GM19099 (cell line): Measurements from ENCODE around the gene SLC36A2.

Source experiments
- POLR2A ChIP-seq: IDR thresholded peaks from 3 replicates; pipeline ENCODE4 v1.6.1; 2011; ENCODE audit warnings: low read depth; ENCODE audit not compliant: insufficient read length; ENCODE audit errors: extremely low read depth

SLC36A2 gene

GRCh38 chr5:151347369-151347768, at the start of gene SLC36A2:
Gene SLC36A2, minus strand, starts transcription at chr5:151347559. Its CDS starts 99 bp downstream, at chr5:151347460.
- TF ChIP-seq POLR2A: no peak

DNA sequence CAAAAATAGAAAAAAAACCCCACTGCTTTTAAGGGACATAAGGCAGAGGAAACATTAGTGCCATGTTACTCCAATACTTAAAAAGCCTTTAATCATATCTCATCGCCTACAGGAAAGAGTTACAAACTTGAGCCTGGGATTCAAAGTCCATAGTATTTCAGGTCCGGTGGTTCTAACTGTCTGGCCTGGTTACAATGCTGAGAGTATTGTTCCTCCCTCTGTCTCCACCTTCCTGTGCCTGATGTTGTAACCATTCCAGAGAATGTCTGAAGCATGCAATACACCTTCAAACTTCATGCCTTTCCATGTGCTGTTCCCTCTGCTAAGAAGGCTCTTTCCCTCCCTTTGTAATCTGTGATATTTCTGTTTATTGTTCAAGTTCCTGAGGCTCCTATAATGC, 41.6 kb upstream of the SLC36A2 start:
- no peak for TF ChIP-seq POLR2A

DNA sequence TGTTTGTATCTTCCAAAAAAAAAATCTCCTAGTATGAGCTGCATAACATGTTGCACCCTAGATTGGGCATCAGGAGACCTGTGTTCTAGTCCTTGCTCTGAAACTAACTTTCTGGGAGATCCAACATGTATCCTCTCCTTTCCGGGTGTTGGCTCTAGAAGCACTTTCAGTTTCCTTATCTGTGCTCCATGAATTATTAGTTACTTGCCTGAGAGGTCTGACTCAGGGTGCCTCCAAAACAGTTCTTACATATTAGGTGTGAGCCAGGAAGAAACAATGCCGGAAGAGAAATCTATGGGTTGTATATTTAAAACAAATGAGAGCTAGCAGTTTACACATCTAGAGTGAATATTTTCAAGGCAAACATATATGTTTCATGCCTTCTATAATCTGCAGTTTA, 36.7 kb upstream of the SLC36A2 start:
- TF ChIP-seq POLR2A: no peak

DNA sequence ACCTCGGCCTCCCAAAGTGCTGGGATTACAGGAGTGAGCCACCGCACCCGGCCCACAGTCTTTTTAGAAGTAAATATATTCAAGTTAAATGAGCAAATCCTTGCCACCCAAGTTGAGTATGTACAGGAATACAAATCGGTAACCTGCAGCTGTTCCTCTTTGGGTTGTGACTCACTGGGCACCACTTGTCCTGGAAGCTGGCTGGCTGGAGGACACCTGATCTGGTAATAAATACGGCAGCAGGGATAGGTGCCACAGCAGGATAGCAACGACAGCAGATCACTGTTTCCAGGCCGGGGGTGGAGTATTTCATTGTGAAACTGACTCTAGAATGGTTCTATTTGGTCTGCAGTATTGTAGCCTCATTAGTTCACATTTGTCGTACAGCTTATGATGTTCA, 35.7 kb upstream of the SLC36A2 start:
- TF ChIP-seq POLR2A: no peak

- TF ChIP-seq POLR2A: no peak
Observed at GRCh38 chr5:151382576-151382975, 35.2 kb upstream of the SLC36A2 start.

DNA sequence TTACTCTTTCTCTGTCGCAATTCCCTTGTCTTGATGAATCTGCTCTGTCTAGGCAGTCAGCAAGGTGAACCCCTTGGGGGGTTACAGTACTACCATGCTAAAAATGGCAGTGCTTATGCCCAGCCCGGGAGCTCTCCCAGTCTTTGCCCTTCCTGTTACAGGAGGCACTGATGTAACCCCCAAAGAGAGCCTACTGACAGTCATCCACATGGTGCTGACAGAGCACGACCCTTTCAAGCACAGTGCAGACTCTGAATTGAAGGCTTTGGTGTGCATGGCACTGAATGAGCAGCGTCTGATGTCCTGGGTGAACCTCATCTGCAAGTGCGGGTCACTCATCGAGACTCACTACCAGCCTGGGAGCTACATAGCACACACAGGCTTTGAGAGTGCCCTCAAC, 34.5 kb upstream of the SLC36A2 start:
- no peak for TF ChIP-seq POLR2A

DNA sequence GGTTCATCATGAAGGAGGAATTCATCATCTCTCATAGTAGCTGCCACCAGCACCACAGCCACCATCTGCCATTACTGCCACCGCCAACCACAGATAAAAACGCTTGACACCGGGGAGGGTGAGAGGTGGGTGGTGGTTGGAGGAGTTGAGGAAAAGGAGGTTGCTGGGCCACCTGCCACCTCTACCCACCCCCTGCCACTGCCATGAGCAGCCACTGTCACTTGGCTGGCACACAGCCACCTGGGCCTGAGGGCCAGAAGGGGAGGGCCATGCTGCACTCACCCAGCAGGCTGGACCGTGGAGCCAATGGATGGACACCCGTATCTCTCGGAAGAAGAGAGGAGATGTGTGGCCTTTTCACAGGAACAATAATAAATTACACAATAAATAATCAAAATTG, 31.3 kb upstream of the SLC36A2 start:
- no peak for TF ChIP-seq POLR2A

GRCh38 chr5:151374539-151374938, 27.2 kb upstream of the SLC36A2 start:
- no peak for TF ChIP-seq POLR2A

GRCh38 chr5:151363673-151364072, 16.3 kb upstream of the SLC36A2 start:
- no peak for TF ChIP-seq POLR2A

DNA sequence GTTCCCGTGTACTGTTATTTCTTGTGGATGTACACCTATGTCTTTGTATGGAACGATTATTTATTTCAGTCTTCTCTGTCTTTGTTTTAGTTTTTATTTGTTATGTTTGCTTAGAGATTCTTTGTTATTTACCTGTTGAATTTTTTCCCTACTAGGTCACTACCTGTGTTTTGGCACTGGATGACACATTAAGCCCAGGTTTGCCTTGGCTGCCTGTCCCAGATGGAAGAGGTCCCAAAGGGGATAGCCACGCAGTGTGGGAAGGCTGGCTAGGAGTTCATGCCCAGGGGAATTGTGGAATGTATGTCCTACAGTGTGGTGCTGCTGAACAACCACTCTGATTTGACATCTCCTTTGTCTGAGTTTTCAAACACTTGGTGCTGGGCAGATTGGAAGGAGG, 15.6 kb upstream of the SLC36A2 start:
- no peak for TF ChIP-seq POLR2A

GRCh38 chr5:151359391-151359790, 12.0 kb upstream of the SLC36A2 start:
- TF ChIP-seq POLR2A: no peak

DNA sequence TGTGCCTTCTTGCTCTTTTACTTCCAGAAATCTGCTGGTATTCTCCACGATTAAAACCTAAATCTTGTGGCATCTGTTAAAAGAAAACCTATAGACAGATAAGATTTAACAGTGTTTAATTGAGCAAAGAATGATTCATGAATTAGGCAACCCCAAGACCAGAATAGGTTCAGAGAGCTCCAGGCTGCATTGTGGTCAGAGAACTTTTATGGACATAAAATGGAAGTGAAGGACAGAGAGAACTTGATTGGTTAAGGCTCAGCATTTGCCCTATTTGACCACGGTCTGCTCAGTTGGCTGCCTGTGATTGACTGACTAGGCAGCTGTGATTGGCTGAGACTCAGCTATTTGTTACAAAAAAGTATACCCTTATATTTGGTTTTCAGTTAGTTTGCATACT, 10.4 kb upstream of the SLC36A2 start:
- TF ChIP-seq POLR2A: no peak

DNA sequence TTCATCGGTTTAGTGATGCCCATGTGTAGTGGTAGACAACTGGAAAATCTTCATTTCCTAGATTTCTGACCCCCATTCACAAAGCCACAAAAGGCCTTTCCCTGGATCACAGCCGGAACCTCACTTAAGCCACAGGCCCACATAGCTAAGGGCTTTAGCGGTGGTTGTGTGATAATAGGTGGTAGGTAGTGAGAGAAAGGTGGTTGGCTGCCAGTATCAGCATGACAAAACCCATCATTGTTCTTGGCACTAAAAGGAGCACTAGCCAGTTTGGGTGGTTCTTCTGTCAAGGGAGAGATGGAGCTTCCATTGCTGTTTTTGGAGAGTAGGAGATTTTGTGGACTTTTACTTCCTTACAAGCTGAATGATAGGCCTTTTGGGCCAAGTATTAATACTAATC, 9.7 kb upstream of the SLC36A2 start:
- no peak for TF ChIP-seq POLR2A

- no peak for TF ChIP-seq POLR2A
Observed at GRCh38 chr5:151351671-151352070, 4.3 kb upstream of the SLC36A2 start.

DNA sequence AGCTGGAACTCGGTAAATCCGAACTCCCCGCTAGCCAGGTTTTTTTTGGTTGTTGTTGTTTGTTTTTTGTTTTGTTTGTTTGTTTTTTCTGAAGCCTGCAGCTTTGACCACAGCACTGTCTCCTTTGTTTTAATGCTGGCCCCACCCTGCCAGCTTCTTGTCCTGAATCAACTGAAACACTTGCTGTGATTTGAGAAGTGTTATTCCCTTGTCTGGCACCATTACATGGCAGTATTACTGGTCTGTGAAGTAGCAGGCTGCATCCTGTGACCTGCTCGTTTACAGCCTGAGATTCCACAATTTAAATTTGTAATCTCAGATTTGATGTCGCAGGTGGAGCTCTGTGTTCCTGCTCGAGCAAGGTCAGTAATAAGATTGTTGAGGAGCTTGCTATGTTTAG, 1.4 kb upstream of the SLC36A2 start:
- TF ChIP-seq POLR2A: no peak

GRCh38 chr5:151345808-151346478, 1.4 kb downstream of the SLC36A2 start:
- TF ChIP-seq POLR2A: no peak

- TF ChIP-seq POLR2A: no peak
Observed at GRCh38 chr5:151345187-151345807, 2.1 kb downstream of the SLC36A2 start.
